ENCODE measurements around the gene JAKMIP1.

- TF ChIP-seq CTCF (IDR thresholded peaks at IDR 0.05) (no peak), POLR2A (IDR thresholded peaks at IDR 0.05) (no peak)
Observed at GRCh38 chr4:6092971-6093370, 107.4 kb downstream of the JAKMIP1 start.

Data from esophagus squamous epithelium (tissue), 4 donors.